BE2C (cell line): ENCODE data around the gene F13A1.
"Not testable (repeated sequence)": the region's sequence is repeated elsewhere in the genome, so short reads cannot be mapped to it uniquely, and the experiment has no call there.

Experiments
- DNase-seq: peaks from one replicate; pipeline ENCODE4 v3.0.0-alpha.2; 2020
- H3K27me3 ChIP-seq: fragments of 250-450 bp; sonication (Bioruptor Pico); 2 replicates; pipeline ENCODE4 v1.5.1; 2020; ENCODE audit warnings: mild to moderate bottlenecking
- H3K36me3 ChIP-seq: fragments of 250-450 bp; sonication (Bioruptor Pico); 2 replicates; pipeline ENCODE4 v1.5.1; 2020; ENCODE audit warnings: mild to moderate bottlenecking
- H3K4me1 ChIP-seq: fragments of 250-450 bp; sonication (Bioruptor Pico); 2 replicates; pipeline ENCODE4 v1.5.1; 2020
- H3K4me3 ChIP-seq: 2 replicates; pipeline ENCODE4 v1.5.1; 2011; ENCODE audit warnings: low read depth, low read length
- H3K9me3 ChIP-seq: fragments of 250-450 bp; sonication (Bioruptor Pico); 2 replicates; pipeline ENCODE4 v1.5.1; 2020
- TF ChIP-seq, protein P1 (sequence below): IDR thresholded peaks from 2 replicates; pipeline ENCODE4 v1.5.1; 2012; ENCODE audit warnings: mild to moderate bottlenecking, low read depth, low read length

F13A1 gene

DNA sequence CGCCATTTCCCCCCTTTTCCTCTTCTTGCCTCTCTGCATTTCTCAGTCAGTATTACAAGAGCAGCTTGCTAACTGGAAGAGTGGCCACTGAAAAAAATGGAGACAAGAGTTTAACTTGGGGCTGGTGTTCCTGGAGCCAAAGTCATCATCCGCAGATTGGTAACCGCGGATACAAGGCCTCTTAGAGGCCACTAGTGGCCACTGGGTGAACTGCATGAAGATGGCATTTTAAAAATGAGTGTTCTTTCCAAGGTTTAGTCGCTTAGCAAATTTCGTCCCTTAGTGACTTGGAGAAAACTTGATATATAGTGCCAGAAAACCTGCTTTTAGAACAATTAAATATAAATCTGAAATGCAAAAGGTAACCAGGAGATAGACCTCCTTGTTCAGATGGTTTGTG lies 4.8 kb downstream of the F13A1 start:
- H3K27me3 ChIP-seq, result no peaks in the 10 kb centered on the region
- no peak overlapping the region for H3K4me3 ChIP-seq
- no peaks in the 10 kb centered on the region for H3K4me1 ChIP-seq
- TF ChIP-seq, protein P1, sequence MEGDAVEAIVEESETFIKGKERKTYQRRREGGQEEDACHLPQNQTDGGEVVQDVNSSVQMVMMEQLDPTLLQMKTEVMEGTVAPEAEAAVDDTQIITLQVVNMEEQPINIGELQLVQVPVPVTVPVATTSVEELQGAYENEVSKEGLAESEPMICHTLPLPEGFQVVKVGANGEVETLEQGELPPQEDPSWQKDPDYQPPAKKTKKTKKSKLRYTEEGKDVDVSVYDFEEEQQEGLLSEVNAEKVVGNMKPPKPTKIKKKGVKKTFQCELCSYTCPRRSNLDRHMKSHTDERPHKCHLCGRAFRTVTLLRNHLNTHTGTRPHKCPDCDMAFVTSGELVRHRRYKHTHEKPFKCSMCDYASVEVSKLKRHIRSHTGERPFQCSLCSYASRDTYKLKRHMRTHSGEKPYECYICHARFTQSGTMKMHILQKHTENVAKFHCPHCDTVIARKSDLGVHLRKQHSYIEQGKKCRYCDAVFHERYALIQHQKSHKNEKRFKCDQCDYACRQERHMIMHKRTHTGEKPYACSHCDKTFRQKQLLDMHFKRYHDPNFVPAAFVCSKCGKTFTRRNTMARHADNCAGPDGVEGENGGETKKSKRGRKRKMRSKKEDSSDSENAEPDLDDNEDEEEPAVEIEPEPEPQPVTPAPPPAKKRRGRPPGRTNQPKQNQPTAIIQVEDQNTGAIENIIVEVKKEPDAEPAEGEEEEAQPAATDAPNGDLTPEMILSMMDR, result peak; percentile 84
- peak; percentile 40 for DNase-seq
- no peaks in the 10 kb centered on the region for H3K36me3 ChIP-seq
- no peaks in the 10 kb centered on the region for H3K9me3 ChIP-seq

DNA sequence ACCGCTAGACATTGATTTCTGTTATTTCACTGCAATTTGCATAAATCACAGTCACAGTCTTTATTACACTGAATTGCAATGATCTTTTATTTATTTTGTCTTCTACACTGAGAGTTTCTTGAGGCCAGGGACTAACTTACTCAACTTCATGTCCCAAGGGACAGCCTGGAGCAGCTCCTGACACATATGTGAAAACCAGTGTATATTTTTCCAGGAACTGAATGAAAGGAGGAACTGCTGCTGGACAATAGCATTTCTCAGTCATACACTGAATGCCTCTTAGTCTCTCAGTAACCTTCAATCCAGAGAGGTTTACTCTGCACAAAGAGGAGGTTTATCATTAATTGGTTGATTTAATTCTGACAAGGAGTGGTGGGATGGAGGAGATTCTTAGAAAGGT lies 5.9 kb downstream of the F13A1 start:
- DNase-seq, result no peak
- Histone ChIP-seq H3K4me1 (no peaks in the 10 kb centered on the region), H3K36me3 (no peaks in the 10 kb centered on the region), H3K9me3 (no peaks in the 10 kb centered on the region), H3K27me3 (no peaks in the 10 kb centered on the region), H3K4me3 (no peak overlapping the region)
- TF ChIP-seq, protein P1, result no peak

DNA sequence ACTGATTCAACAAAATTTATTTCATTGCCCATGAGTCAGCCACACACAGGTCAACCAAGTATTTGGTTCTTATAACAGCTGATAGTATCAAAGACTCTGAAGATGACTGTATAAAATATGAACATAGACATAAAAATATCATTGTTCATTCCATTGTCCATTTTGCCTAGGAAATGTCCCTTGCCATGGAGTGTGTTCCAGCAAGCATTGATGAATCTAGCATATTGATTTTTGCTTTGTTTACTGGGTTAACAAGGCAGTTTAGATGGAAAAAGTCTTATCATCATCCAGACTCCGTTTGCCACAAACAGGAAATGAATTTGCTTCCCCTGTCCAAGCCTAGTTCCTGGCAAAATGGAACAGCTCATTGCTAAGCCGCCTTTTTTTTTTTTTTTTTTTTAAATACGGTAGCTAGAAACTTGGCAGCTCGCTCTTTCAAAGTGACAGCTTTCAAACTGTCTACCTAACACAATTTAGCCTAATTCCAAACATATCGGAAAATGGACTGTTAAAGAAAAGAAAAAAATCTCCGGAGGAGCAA lies 7.5 kb downstream of the F13A1 start:
- Histone ChIP-seq H3K9me3 (no peaks in the 10 kb centered on the region), H3K36me3 (no peaks in the 10 kb centered on the region), H3K4me1 (no peaks in the 10 kb centered on the region), H3K27me3 (no peaks in the 10 kb centered on the region), H3K4me3 (no peak overlapping the region)
- no peak for DNase-seq
- TF ChIP-seq, protein P1, result no peak

DNA sequence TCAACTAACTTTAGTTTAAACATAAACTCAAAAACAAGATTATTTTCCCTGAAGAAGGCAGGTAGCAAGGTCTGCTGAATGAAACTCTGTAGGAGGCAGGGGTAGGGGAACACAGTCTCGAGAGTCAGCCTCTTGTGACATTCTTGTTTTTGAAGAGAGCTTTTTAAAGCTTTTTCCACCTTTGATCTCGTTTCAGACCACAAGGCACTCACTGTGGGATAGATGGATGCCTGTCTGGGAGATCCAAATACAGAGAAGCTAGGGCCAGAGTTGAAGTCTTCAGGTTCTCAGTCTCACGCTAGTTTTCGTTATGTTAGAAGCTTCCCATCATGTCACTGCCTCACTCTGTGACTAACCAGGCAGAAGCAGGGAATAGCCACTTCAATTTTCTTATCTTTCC lies 14.9 kb downstream of the F13A1 start:
- H3K9me3 ChIP-seq, result no peaks in the 10 kb centered on the region
- H3K4me3 ChIP-seq, result no peak overlapping the region
- DNase-seq, result no peak
- TF ChIP-seq, protein P1, result no peak
- H3K36me3 ChIP-seq, result no peaks in the 10 kb centered on the region
- H3K4me1 ChIP-seq, result no peaks in the 10 kb centered on the region
- no peaks in the 10 kb centered on the region for H3K27me3 ChIP-seq

DNA sequence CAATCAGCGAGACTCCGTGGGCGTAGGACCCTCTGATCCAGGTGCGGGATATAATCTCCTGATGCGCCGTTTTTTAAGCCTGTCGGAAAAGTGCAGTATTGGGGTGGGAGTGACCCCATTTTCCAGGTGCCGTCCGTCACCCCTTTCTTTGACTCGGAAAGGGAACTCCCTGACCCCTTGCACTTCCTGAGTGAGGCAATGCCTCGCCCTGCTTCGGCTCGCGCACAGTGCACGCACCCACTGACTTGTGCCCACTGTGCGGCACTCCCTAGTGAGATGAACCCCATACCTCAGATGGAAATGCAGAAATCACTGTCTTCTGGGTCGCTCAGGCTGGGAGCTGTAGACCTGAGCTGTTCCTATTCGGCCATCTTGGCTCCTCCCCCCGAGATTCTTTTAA lies 20.1 kb downstream of the F13A1 start:
- not testable (repeated sequence) for H3K36me3 ChIP-seq, H3K9me3 ChIP-seq, H3K27me3 ChIP-seq, H3K4me3 ChIP-seq, H3K4me1 ChIP-seq, DNase-seq

DNA sequence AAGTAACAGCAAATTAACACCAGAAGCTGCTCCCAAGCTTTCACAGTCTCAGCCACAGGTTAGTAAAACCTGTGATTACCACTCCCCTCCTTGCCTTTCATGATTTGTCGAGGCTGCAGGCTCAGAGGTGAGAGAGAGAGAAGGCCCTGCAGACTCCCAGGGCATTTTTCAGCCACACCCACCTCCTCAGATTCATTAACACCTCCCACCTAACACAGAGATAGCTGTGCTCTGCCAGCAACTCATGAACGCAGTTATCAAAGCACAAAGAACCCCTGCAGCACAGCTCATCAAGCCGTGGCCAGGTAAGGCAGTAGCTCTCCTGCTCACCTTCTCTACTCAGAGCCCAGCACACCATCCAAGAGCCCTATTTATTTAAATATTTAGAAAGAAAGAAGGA lies 27.1 kb downstream of the F13A1 start:
- H3K9me3 ChIP-seq, result no peaks in the 10 kb centered on the region
- H3K4me3 ChIP-seq, result no peak overlapping the region
- TF ChIP-seq, protein P1, result no peak
- H3K27me3 ChIP-seq, result no peaks in the 10 kb centered on the region
- H3K36me3 ChIP-seq, result no peaks in the 10 kb centered on the region
- no peak for DNase-seq
- H3K4me1 ChIP-seq, result no peaks in the 10 kb centered on the region

DNA sequence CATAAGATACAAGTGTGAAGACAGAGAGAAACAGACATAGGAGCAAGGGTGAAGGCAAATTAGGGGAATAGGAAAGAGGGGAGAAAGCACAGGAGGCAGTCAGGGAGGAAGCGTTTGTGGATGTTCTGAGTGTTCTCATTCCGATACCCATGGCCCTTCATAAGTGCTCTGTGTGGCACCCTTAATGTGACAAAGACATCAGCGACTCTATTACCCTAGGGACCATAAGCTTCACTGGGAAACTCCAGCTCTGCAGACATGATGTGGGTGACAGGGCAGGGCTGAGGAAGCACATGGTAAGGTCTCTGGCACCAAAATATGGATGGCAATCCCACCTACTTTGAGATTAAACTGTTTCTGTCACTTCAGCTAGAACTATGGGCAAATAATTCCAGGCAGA lies 33.0 kb downstream of the F13A1 start:
- TF ChIP-seq, protein P1, result no peak
- H3K4me1 ChIP-seq, result no peaks in the 10 kb centered on the region
- H3K9me3 ChIP-seq, result no peaks in the 10 kb centered on the region
- no peak for DNase-seq
- no peaks in the 10 kb centered on the region for H3K27me3 ChIP-seq
- H3K4me3 ChIP-seq, result no peak overlapping the region
- H3K36me3 ChIP-seq, result no peaks in the 10 kb centered on the region
